CD14-positive monocyte (primary cell): ENCODE data around the gene PTPRN2. TPM values are rescaled to one million over a fixed set of nuclear protein-coding genes. Genes with fewer than 3 reads are reported as not detected.
"Not testable (repeated sequence)": the region's sequence is repeated elsewhere in the genome, so short reads cannot be mapped to it uniquely, and the experiment has no call there.

Source experiments
- DNase-seq, 3 donors: peaks; one replicate each; pipeline ENCODE4 v3.0.0-alpha.2; 2011 to 2022
- H2AFZ ChIP-seq: 2 replicates; pipeline ENCODE4 v1.6.0; 2012; ENCODE audit warnings: mild to moderate bottlenecking, low read depth, low read length, inconsistent platforms; ENCODE audit not compliant: insufficient read depth, poor library complexity, severe bottlenecking
- H3K27ac ChIP-seq, 2 donors: 1 replicate in 1 of 2; 2 replicates in 1 of 2; pipeline ENCODE4 v1.5.1; 2012 to 2013; ENCODE audit warnings: low read length in 2 of 2, control low read depth in 1 of 2, inconsistent platforms in 1 of 2, low read depth in 1 of 2, mild to moderate bottlenecking in 1 of 2
- H3K27me3 ChIP-seq, 2 donors: one replicate each; pipeline versions ENCODE4 v1.6.0 to v1.6.1; 2011 to 2013; ENCODE audit warnings: low read length in 2 of 2; ENCODE audit not compliant: control insufficient read depth in 2 of 2, insufficient read depth in 2 of 2
- H3K36me3 ChIP-seq, 2 donors: replicated peaks in 1 of 2; 1 replicate in 1 of 2; 2 replicates in 1 of 2; pipeline versions ENCODE4 v1.5.1 to v1.6.1; 2012 to 2013; ENCODE audit warnings: low read length in 2 of 2, control low read depth in 1 of 2, inconsistent platforms in 1 of 2, mild to moderate bottlenecking in 1 of 2; ENCODE audit not compliant: insufficient read depth in 2 of 2, control insufficient read depth in 1 of 2
- H3K4me1 ChIP-seq, 2 donors: 1 replicate in 1 of 2; 2 replicates in 1 of 2; pipeline versions ENCODE4 v1.5.1 to v1.6.1; 2012 to 2013; ENCODE audit warnings: low read length in 2 of 2, control low read depth in 1 of 2, inconsistent platforms in 1 of 2, mild to moderate bottlenecking in 1 of 2, moderate library complexity in 1 of 2; ENCODE audit not compliant: insufficient read depth in 2 of 2, control insufficient read depth in 1 of 2
- H3K4me2 ChIP-seq: replicated peaks from 2 replicates; pipeline ENCODE3; 2012; ENCODE audit warnings: low read length, moderate library complexity, mild to moderate bottlenecking; ENCODE audit not compliant: poor library complexity, severe bottlenecking; ENCODE audit errors: extremely low read depth
- H3K4me3 ChIP-seq, 3 experiments: fragments of 200-600 bp in 1 of 3; sonication (generic) in 1 of 3; replicated peaks in 1 of 3; 1 replicate in 2 of 3; 2 replicates in 1 of 3; pipeline ENCODE4 v1.5.1; 2011 to 2013; ENCODE audit warnings: low read length in 3 of 3, mild to moderate bottlenecking in 3 of 3, control low read depth in 2 of 3, low read depth in 2 of 3, inconsistent platforms in 1 of 3, moderate library complexity in 1 of 3
- H3K79me2 ChIP-seq: 2 replicates; pipeline ENCODE4 v1.6.0; 2012; ENCODE audit warnings: mild to moderate bottlenecking, control low read depth, inconsistent platforms, low read length, moderate library complexity; ENCODE audit not compliant: insufficient read depth
- H3K9ac ChIP-seq: 2 replicates; pipeline ENCODE4 v1.6.0; 2017; ENCODE audit warnings: low read length, mild to moderate bottlenecking; ENCODE audit not compliant: insufficient read depth, poor library complexity, severe bottlenecking
- H3K9me3 ChIP-seq, 2 donors: replicated peaks in 1 of 2; 1 replicate in 1 of 2; 2 replicates in 1 of 2; pipeline versions ENCODE4 v1.5.1 to v1.6.1; 2012 to 2013; ENCODE audit warnings: low read length in 2 of 2, control low read depth in 1 of 2; ENCODE audit not compliant: control insufficient read depth in 1 of 2, insufficient read depth in 1 of 2
- H4K20me1 ChIP-seq: 2 replicates; pipeline ENCODE4 v1.6.0; 2012; ENCODE audit warnings: mild to moderate bottlenecking, low read length, control low read depth, moderate library complexity; ENCODE audit not compliant: insufficient read depth
- H3K27ac Mint-ChIP-seq, 7 donors: one replicate each; pipeline ENCODE4 v1.8.0; 2020; ENCODE audit warnings: mild to moderate bottlenecking in 7 of 7, mixed read lengths in 7 of 7, moderate library complexity in 6 of 7, inconsistent platforms in 2 of 7
- H3K27me3 Mint-ChIP-seq, 3 donors: one replicate each; pipeline ENCODE4 v1.8.0; 2021 to 2022; ENCODE audit warnings: low read depth in 3 of 3, mild to moderate bottlenecking in 3 of 3, mixed read lengths in 3 of 3, moderate library complexity in 3 of 3, inconsistent platforms in 1 of 3
- H3K36me3 Mint-ChIP-seq, 2 donors: one replicate each; pipeline ENCODE4 v1.8.0; 2020; ENCODE audit warnings: mixed read lengths in 2 of 2, inconsistent platforms in 1 of 2, mild to moderate bottlenecking in 1 of 2
- H3K4me1 Mint-ChIP-seq: one replicate; pipeline ENCODE4 v1.8.0; 2020; ENCODE audit warnings: mild to moderate bottlenecking, mixed read lengths
- H3K4me3 Mint-ChIP-seq, 2 donors: one replicate each; pipeline ENCODE4 v1.8.0; 2020; ENCODE audit warnings: mild to moderate bottlenecking in 2 of 2, mixed read lengths in 2 of 2, moderate library complexity in 1 of 2
- H3K9me3 Mint-ChIP-seq, 7 donors: one replicate each; pipeline ENCODE4 v1.8.0; 2020 to 2022; ENCODE audit warnings: mixed read lengths in 7 of 7, mild to moderate bottlenecking in 6 of 7, moderate library complexity in 6 of 7, inconsistent platforms in 2 of 7
- CTCF ChIP-seq: fragments of 200-600 bp; IDR thresholded peaks from one replicate; pipeline ENCODE4 v1.8.0; 2022; ENCODE audit warnings: antibody characterized with exemption, mild to moderate bottlenecking
- WGBS: methylation state at CpG from one replicate; pipeline ENCODE4 v1.1.5; 2013; ENCODE audit warnings: missing lambda C conversion rate; ENCODE audit not compliant: insufficient coverage; 5-methylcytosine and 5-hydroxymethylcytosine counted together
- intact Hi-C, 2 donors: fragments of 100-400 bp; cut with micrococcal nuclease; formaldehyde crosslinking; loops; one replicate each; pipeline versions ENCODE4 v1.15.0 to v1.15.1; 2023
- polyA plus RNA-seq, 3 donors: library from polyadenylated mRNA; depleted of rRNA in 1 of 3; unstranded in 2 of 3; stranded (reverse) in 1 of 3; fragments of 300-500 nt in 2 of 3; fragments of >200 nt in 1 of 3; fragmentation: Illumina TruSeq in 2 of 3; gene quantifications; 1 replicate in 2 of 3; 2 replicates in 1 of 3; pipeline ENCODE4 v1.2.3, GENCODE V29; 2012 to 2021

PTPRN2 gene
- polyA plus RNA-seq, 3 donors, result 0.25 to 1.4 (median 0.97) TPM

- WGBS, result 90% methylated on average over 12 of the region's 13 CpGs
- H3K27ac ChIP-seq, result no peak overlapping the region
- DNase-seq, result no peak
- no peak overlapping the region for H3K9ac ChIP-seq
- intact Hi-C loops, result no loop called here
- no peaks in the 10 kb centered on the region for H3K36me3 ChIP-seq
- no peaks in the 10 kb centered on the region for H4K20me1 ChIP-seq
- H3K4me2 ChIP-seq, result no peak overlapping the region
- no peaks in the 10 kb centered on the region for H3K79me2 ChIP-seq
- Mint-ChIP-seq H3K36me3 (no peaks in the 10 kb centered on the region), H3K4me3 (no peak overlapping the region), H3K9me3 (peaks cover 0 to 20% (median 8%) of the 10 kb centered on the region in 7 donors), H3K4me1 (peaks cover 14% of the 10 kb centered on the region), H3K27ac (no peak overlapping the region), H3K27me3 (peaks cover 0 to 3% (median 0%) of the 10 kb centered on the region in 3 donors)
- H2AFZ ChIP-seq, result no peak overlapping the region
- H3K4me3 ChIP-seq, result no peak overlapping the region
- H3K27me3 ChIP-seq, result no peaks in the 10 kb centered on the region
- no peak for TF ChIP-seq CTCF
- H3K9me3 ChIP-seq, result peaks cover 11 to 20% of the 10 kb centered on the region in 2 donors
- peaks cover 10 to 13% of the 10 kb centered on the region in 2 donors for H3K4me1 ChIP-seq
Observed at GRCh38 chr7:158419238-158419785, 168.3 kb downstream of the PTPRN2 start.

GRCh38 chr7:158418395-158418794 is 169.2 kb downstream of the PTPRN2 start:
- H3K36me3 Mint-ChIP-seq, H3K79me2 ChIP-seq, H3K4me3 ChIP-seq, H3K27me3 Mint-ChIP-seq, H3K9ac ChIP-seq, H3K4me1 Mint-ChIP-seq, H3K4me2 ChIP-seq, H3K4me1 ChIP-seq, H3K4me3 Mint-ChIP-seq, H3K27me3 ChIP-seq, H2AFZ ChIP-seq, H4K20me1 ChIP-seq, H3K27ac Mint-ChIP-seq, H3K27ac ChIP-seq, H3K36me3 ChIP-seq, DNase-seq, intact Hi-C loops: not testable (repeated sequence)
- 94% methylated on average over 14 of the region's 14 CpGs for WGBS
- H3K9me3 Mint-ChIP-seq, result peaks cover 0 to 20% (median 8%) of the 10 kb centered on the region in 7 donors
- peaks cover 11 to 20% of the 10 kb centered on the region in 2 donors for H3K9me3 ChIP-seq
